Activated CD8-positive, alpha-beta T cell treated with anti-CD3 and anti-CD28 coated beads, Interleukin-2, amount 10 ng/mL, durations not matched to agents 7 days and 5 days (primary cell): ENCODE measurements around the gene ENG. TPM values are rescaled to one million over a fixed set of nuclear protein-coding genes. Genes with fewer than 3 reads are reported as not detected.
A peak's percentile ranks its signal among the peaks of the same experiment; 100 is the strongest.

Experiments used
- ATAC-seq: fragments of 150-1000 bp; cut with Tn5 transposase; one replicate; pipeline ENCODE4 v1.10.0; 2021; ENCODE audit warnings: moderate library complexity
- CTCF ChIA-PET: fragments of 350-600 bp; sonication (Branson Sonifier 250); formaldehyde crosslinking; loops from one replicate; lab custom pipeline; 2021; ENCODE audit warnings: antibody characterized with exemption; lab: Charles Lee
- POLR2A ChIA-PET: fragments of 350-600 bp; sonication (Branson Sonifier 250); formaldehyde crosslinking; loops from one replicate; lab custom pipeline; 2021; ENCODE audit warnings: antibody characterized with exemption; lab: Charles Lee
- DNase-seq: peaks from one replicate; pipeline ENCODE4 v3.0.0-alpha.2; 2020
- H3K27ac Mint-ChIP-seq: one replicate; pipeline ENCODE4 v1.8.0; 2021; ENCODE audit warnings: mild to moderate bottlenecking, mixed read lengths
- H3K27me3 Mint-ChIP-seq: one replicate; pipeline ENCODE4 v1.8.0; 2021; ENCODE audit warnings: low read depth, mixed read lengths
- H3K36me3 Mint-ChIP-seq: one replicate; pipeline ENCODE4 v1.8.0; 2021; ENCODE audit warnings: low read depth, mixed read lengths
- H3K4me1 Mint-ChIP-seq: one replicate; pipeline ENCODE4 v1.8.0; 2021; ENCODE audit warnings: low read depth, mixed read lengths
- H3K4me3 Mint-ChIP-seq: one replicate; pipeline ENCODE4 v1.8.0; 2021; ENCODE audit warnings: mild to moderate bottlenecking, mixed read lengths
- H3K9me3 Mint-ChIP-seq: one replicate; pipeline ENCODE4 v1.8.0; 2022; ENCODE audit warnings: mixed read lengths; ENCODE audit not compliant: insufficient read depth
- total RNA-seq, 2 experiments: library from RNA; stranded (reverse); gene quantifications; one replicate each; pipeline ENCODE4 v1.2.3, GENCODE V29; 2021

Gene ENG
- total RNA-seq, 2 experiments from 2014 or later, result 22.9 to 24.3 TPM

- no peak for DNase-seq
- no peak overlapping the region for H3K27ac Mint-ChIP-seq
- H3K4me3 Mint-ChIP-seq, result no peak overlapping the region
- H3K9me3 Mint-ChIP-seq, result no peaks in the 10 kb centered on the region
- ATAC-seq, result no peak
- peaks cover 16% of the 10 kb centered on the region for H3K4me1 Mint-ChIP-seq
- ChIA-PET CTCF (interaction anchor here (0.9 kb wide), 1 partner anchor 34 kb away, joined by 3 read pairs; no protein-coding TSS in a partner anchor), POLR2A (no interaction called here)
- H3K36me3 Mint-ChIP-seq, result peaks cover 4% of the 10 kb centered on the region
- no peaks in the 10 kb centered on the region for H3K27me3 Mint-ChIP-seq
These were observed 18.4 kb downstream of the ENG start for GRCh38 chr9:127835991-127836516.

- no peaks in the 10 kb centered on the region for H3K9me3 Mint-ChIP-seq
- no peak for DNase-seq
- H3K4me3 Mint-ChIP-seq, result no peak overlapping the region
- no peak for ATAC-seq
- H3K4me1 Mint-ChIP-seq, result peaks cover 17% of the 10 kb centered on the region
- peaks cover 9% of the 10 kb centered on the region for H3K36me3 Mint-ChIP-seq
- ChIA-PET CTCF (interaction anchor here (1.3 kb wide), 1 partner anchor 36 kb away, joined by 5 read pairs; no protein-coding TSS in a partner anchor), POLR2A (no interaction called here)
- no peak overlapping the region for H3K27ac Mint-ChIP-seq
- H3K27me3 Mint-ChIP-seq, result no peaks in the 10 kb centered on the region
These were observed 20.9 kb downstream of the ENG start for GRCh38 chr9:127833555-127833954.

DNA sequence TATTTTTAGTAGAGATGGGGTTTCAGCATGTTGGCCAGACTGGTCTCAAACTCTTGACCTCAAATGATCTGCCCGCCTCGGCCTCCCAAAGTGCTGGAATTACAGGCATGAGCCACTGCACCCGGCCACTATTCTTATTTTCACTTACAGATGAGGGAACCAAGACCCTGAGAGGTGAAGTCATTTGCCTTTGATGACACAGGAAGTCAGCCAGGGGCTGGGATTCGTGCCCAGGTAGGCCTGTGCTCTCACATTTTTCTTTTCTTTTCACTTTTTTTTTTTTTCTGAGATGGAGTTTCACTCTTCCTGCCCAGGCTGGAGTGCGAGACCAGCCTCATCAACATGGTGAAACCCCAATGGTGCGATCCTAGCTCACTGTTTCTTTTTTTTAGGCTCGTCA lies 22.2 kb downstream of the ENG start:
- Mint-ChIP-seq H3K9me3 (no peaks in the 10 kb centered on the region), H3K27me3 (no peaks in the 10 kb centered on the region), H3K4me1 (peaks cover 17% of the 10 kb centered on the region), H3K27ac (peak overlapping the region; percentile 79), H3K36me3 (peaks cover 11% of the 10 kb centered on the region), H3K4me3 (peak overlapping the region; percentile 10)
- DNase-seq, result peak; percentile 41
- CTCF ChIA-PET, result interaction anchor here (1.3 kb wide), 1 partner anchor 89 kb away, joined by 3 read pairs; no protein-coding TSS in a partner anchor
- POLR2A ChIA-PET, result interaction anchor here (0.6 kb wide), 1 partner anchor 427 kb away, joined by 3 read pairs; no protein-coding TSS in a partner anchor
- peak; percentile 42 for ATAC-seq

GRCh38 chr9:127829205-127829906 lies 25.1 kb downstream of the ENG start:
- H3K27me3 Mint-ChIP-seq, result no peaks in the 10 kb centered on the region
- CTCF ChIA-PET, result no interaction called here
- no peak for DNase-seq
- peaks cover 10% of the 10 kb centered on the region for H3K4me1 Mint-ChIP-seq
- no peak overlapping the region for H3K27ac Mint-ChIP-seq
- POLR2A ChIA-PET, result no interaction called here
- peaks cover 15% of the 10 kb centered on the region for H3K36me3 Mint-ChIP-seq
- no peak overlapping the region for H3K4me3 Mint-ChIP-seq
- ATAC-seq, result no peak
- H3K9me3 Mint-ChIP-seq, result no peaks in the 10 kb centered on the region

DNA sequence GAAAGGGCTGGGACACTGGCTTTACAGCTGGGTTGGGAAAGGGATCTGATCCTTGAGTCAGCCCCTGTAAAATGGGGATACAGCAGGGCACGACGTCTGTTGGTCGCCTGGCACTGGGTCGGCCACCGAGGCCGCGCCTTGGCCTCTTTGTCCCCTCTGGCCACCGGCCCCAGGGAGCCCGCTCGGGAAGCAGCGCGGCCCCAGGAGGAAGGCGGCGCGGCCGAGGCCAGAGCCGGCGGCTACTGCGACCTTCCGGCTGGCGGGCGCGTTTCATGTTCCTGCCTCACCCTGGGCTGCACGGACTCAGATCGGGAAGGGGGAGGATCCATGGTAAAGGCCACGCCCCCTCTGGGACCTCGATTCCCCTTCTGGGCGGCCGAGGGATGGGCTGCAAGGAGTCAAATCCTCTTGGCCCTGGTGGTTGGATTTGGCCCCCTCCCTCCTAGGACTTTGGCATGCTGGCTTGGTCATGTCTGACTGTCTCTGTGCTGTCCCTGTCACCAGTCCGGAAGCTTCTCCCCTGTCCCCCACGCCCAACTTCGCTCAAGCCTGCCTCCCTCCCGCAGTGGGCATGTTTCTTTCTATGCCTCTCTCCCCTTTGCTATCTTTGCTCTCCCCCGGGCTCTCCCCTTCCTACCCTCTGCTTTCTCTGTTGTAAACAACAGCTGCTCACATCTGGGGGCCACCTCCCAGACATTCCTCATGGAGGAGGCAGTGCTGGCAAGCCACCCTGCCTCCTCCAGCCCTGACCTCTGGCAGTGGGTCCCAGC lies 26.0 kb downstream of the ENG start:
- Mint-ChIP-seq H3K36me3 (peaks cover 15% of the 10 kb centered on the region), H3K4me1 (peaks cover 9% of the 10 kb centered on the region), H3K9me3 (no peaks in the 10 kb centered on the region), H3K27me3 (no peaks in the 10 kb centered on the region), H3K4me3 (no peak overlapping the region), H3K27ac (no peak overlapping the region)
- CTCF ChIA-PET, result interaction anchor here (1.5 kb wide), 1 partner anchor 93 kb away, joined by 4 read pairs; no protein-coding TSS in a partner anchor
- POLR2A ChIA-PET, result interaction anchor here (0.6 kb wide), 1 partner anchor 87 kb away, joined by 3 read pairs; no protein-coding TSS in a partner anchor
- ATAC-seq, result no peak
- DNase-seq, result no peak

- DNase-seq (no peak), ATAC-seq (no peak)
- Mint-ChIP-seq H3K36me3 (peaks cover 15% of the 10 kb centered on the region), H3K9me3 (no peaks in the 10 kb centered on the region), H3K27ac (peak overlapping the region; percentile 39), H3K27me3 (no peaks in the 10 kb centered on the region), H3K4me3 (no peak overlapping the region), H3K4me1 (peaks cover 1% of the 10 kb centered on the region)
- ChIA-PET POLR2A (no interaction called here), CTCF (no interaction called here)
These were observed 28.1 kb downstream of the ENG start for GRCh38 chr9:127826253-127826913.

DNA sequence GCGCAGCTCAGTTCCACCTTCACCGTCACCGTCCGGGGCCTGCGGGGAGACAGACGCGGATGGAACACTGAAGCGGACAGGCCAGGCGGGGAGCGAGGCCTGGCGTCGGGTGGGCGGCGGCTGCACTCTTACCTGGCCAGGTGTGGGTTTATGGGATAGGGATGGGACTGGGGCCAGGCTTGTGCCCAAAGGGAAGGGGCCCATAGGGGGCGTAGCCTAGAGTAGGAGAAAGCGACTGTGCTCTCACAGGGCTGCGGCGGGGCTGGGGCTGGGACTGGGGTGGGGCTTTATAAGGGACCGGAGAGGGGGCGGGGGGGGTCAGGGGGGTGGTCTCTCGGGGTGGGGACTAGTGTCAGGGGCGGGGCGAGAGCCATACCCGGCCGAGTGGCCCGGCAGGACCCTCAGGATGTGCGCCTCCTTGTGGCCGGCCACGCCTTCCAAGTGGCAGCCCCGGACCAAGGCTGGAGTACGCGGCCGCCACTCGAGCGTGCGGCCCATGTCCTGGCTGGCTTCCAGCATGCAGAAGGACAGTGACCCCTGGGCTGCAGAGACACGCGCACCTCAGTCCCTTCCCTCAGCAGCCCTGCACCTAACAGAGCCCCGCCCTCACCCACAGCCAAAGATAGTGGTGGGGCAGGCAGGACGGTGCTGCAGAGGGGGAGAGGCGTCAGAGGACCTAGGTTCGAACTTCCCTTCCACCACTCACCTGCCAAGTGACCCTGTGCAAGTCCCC lies 29.0 kb downstream of the ENG start:
- no peaks in the 10 kb centered on the region for H3K9me3 Mint-ChIP-seq
- peaks cover 18% of the 10 kb centered on the region for H3K36me3 Mint-ChIP-seq
- H3K27me3 Mint-ChIP-seq, result no peaks in the 10 kb centered on the region
- H3K4me1 Mint-ChIP-seq, result no peaks in the 10 kb centered on the region
- ChIA-PET CTCF (no interaction called here), POLR2A (no interaction called here)
- H3K4me3 Mint-ChIP-seq, result no peak overlapping the region
- H3K27ac Mint-ChIP-seq, result peak overlapping the region; percentile 39
- DNase-seq (no peak), ATAC-seq (no peak)

GRCh38 chr9:127822108-127822507 lies 32.4 kb downstream of the ENG start:
- DNase-seq (no peak), ATAC-seq (no peak)
- Mint-ChIP-seq H3K4me3 (no peak overlapping the region), H3K36me3 (peaks cover 27% of the 10 kb centered on the region), H3K27ac (no peak overlapping the region), H3K9me3 (no peaks in the 10 kb centered on the region), H3K4me1 (no peaks in the 10 kb centered on the region), H3K27me3 (no peaks in the 10 kb centered on the region)
- ChIA-PET CTCF (interaction anchor here (0.6 to 1.6 kb wide), 2 partner anchors 48 to 87 kb away, joined by 3 to 4 read pairs; partner anchors contain the start of gene TOR2A), POLR2A (no interaction called here)

DNA sequence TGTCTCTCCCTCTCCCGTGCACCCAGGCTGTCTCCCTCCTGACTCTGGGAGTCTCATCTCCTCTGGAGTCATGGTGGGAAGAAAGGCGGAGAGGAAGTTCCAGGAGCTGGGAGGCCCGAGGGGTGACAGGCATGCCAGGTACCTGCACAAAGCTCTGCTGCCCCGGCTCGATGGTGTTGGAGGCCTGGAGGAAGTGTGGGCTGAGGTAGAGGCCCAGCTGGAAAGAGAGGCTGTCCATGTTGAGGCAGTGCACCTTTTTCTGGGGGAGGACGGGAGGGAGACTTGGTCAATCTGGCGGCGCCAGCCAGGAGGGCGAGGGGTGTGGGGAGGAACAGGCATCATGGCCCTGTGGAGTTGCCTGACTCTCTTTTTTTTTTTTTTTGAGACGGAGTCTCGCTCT lies 35.9 kb downstream of the ENG start:
- ATAC-seq (no peak), DNase-seq (no peak)
- Mint-ChIP-seq H3K27ac (peak overlapping the region; percentile 34), H3K4me1 (no peaks in the 10 kb centered on the region), H3K4me3 (no peak overlapping the region), H3K27me3 (no peaks in the 10 kb centered on the region), H3K9me3 (no peaks in the 10 kb centered on the region), H3K36me3 (peaks cover 23% of the 10 kb centered on the region)
- POLR2A ChIA-PET, result no interaction called here
- CTCF ChIA-PET, result interaction anchor here (2.1 kb wide), 1 partner anchor 51 kb away, joined by 8 read pairs; no protein-coding TSS in a partner anchor

GRCh38 chr9:127817881-127818434 lies 36.5 kb downstream of the ENG start:
- POLR2A ChIA-PET, result interaction anchor here (0.6 to 0.8 kb wide), 2 partner anchors 54 to 394 kb away, joined by 4 read pairs; partner anchors contain the start of gene ZNF79
- Mint-ChIP-seq H3K4me3 (no peak overlapping the region), H3K27me3 (no peaks in the 10 kb centered on the region), H3K9me3 (no peaks in the 10 kb centered on the region), H3K36me3 (peaks cover 25% of the 10 kb centered on the region), H3K4me1 (no peaks in the 10 kb centered on the region), H3K27ac (peak overlapping the region; percentile 34)
- no peak for DNase-seq
- no peak for ATAC-seq
- CTCF ChIA-PET, result interaction anchor here (2.1 kb wide), 1 partner anchor 52 kb away, joined by 8 read pairs; no protein-coding TSS in a partner anchor
